ENCODE measurements around the gene CCNDBP1.

DNA sequence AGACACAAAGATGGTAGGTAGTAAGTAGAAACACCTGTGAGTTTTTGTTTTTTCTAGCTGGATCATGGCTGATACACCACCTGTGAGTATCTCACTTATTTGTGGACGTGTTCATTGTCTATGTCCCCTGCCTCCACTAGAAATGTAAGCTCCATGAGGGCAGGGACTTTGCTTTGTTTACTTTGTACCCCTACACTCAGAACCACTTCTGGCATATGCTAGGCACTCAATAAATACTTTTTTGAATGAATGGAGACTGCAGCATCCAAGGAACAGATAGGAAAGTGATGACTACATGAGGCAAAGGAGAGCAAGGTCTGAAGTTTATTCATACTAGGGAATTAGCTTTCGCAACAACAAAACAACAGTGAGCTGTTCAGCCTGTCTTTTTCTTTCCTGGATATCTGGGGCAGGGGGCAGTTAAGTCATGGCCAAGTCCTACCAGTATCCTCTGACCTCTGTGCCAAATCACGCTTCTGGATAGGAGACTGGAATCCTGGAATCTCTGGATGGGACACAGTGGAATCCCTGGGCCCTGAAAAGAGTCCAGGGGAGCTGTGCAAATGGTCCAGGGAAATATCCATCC, 47.2 kb downstream of the CCNDBP1 start:
- TF ChIP-seq, protein P1, sequence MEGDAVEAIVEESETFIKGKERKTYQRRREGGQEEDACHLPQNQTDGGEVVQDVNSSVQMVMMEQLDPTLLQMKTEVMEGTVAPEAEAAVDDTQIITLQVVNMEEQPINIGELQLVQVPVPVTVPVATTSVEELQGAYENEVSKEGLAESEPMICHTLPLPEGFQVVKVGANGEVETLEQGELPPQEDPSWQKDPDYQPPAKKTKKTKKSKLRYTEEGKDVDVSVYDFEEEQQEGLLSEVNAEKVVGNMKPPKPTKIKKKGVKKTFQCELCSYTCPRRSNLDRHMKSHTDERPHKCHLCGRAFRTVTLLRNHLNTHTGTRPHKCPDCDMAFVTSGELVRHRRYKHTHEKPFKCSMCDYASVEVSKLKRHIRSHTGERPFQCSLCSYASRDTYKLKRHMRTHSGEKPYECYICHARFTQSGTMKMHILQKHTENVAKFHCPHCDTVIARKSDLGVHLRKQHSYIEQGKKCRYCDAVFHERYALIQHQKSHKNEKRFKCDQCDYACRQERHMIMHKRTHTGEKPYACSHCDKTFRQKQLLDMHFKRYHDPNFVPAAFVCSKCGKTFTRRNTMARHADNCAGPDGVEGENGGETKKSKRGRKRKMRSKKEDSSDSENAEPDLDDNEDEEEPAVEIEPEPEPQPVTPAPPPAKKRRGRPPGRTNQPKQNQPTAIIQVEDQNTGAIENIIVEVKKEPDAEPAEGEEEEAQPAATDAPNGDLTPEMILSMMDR (IDR thresholded peaks at IDR 0.05) = no peak
- TF ChIP-seq POLR2A (IDR thresholded peaks at IDR 0.05) = no peak
